HL-60 (cell line): ENCODE measurements around the gene GNAQ.

Experiments used
- DNase-seq, 2 experiments: peaks; one replicate each; pipeline ENCODE4 v3.0.0-alpha.2; 2010 to 2020; ENCODE audit warnings: low read depth in 1 of 2, low spot score in 1 of 2
- H3K27ac ChIP-seq: fragments of 250-450 bp; sonication (Bioruptor Pico); replicated peaks from 2 replicates; pipeline ENCODE4 v1.5.1; 2020; ENCODE audit warnings: mild to moderate bottlenecking, moderate library complexity
- H3K27me3 ChIP-seq: fragments of 250-450 bp; sonication (Bioruptor Pico); 2 replicates; pipeline ENCODE4 v1.5.1; 2021; ENCODE audit warnings: mild to moderate bottlenecking, moderate library complexity; ENCODE audit not compliant: insufficient read depth, poor library complexity, severe bottlenecking
- H3K4me3 ChIP-seq: replicated peaks from 2 replicates; pipeline ENCODE4 v1.5.1; 2011; ENCODE audit warnings: mild to moderate bottlenecking, control low read depth, low read length; ENCODE audit not compliant: insufficient read depth
- CTCF ChIP-seq: IDR thresholded peaks from one replicate; pipeline ENCODE4 v1.5.1; 2011; ENCODE audit warnings: low read length, control low read depth, inconsistent platforms; ENCODE audit not compliant: insufficient read depth
- GABPA ChIP-seq: IDR thresholded peaks from 2 replicates; pipeline ENCODE4 v1.6.1; 2012; ENCODE audit warnings: low read depth
- POLR2AphosphoS5 ChIP-seq: IDR thresholded peaks from 2 replicates; pipeline ENCODE4 v1.6.1; 2012; ENCODE audit warnings: low read depth
- SPI1 ChIP-seq: IDR thresholded peaks from 2 replicates; pipeline ENCODE4 v1.6.1; 2012; ENCODE audit warnings: low read depth, mild to moderate bottlenecking, borderline replicate concordance
- TF ChIP-seq, protein P1 (sequence below): IDR thresholded peaks from 2 replicates; pipeline ENCODE4 v1.6.1; 2012; ENCODE audit warnings: low read depth; ENCODE audit not compliant: insufficient replicate concordance

The GNAQ gene

DNA sequence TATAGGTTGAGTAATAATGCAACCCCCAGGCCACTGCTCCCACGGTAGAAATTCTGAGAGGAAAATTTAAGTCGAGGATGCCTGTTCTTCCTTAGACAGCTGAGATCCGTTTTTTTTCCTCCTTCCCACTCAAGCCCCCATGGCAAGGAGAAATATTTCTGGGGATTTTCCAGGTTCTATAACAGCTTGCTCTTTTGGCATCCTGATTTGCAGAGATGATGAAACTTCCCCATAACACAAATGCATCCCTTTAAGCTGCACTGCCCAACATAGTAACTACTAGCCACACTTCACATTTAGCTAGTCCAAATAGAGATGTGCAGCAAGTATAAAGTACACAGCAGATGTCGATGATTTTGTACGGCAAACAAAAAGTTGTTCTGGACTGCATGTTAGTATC is 351.0 kb downstream of the GNAQ start:
- Histone ChIP-seq H3K4me3 (no peak overlapping the region), H3K27me3 (no peaks in the 10 kb centered on the region), H3K27ac (no peak overlapping the region)
- DNase-seq: peak in 1 of 2 experiments; percentile 9
- no peak for TF ChIP-seq GABPA
- TF ChIP-seq POLR2AphosphoS5: no peak
- no peak for TF ChIP-seq CTCF
- TF ChIP-seq, protein P1, sequence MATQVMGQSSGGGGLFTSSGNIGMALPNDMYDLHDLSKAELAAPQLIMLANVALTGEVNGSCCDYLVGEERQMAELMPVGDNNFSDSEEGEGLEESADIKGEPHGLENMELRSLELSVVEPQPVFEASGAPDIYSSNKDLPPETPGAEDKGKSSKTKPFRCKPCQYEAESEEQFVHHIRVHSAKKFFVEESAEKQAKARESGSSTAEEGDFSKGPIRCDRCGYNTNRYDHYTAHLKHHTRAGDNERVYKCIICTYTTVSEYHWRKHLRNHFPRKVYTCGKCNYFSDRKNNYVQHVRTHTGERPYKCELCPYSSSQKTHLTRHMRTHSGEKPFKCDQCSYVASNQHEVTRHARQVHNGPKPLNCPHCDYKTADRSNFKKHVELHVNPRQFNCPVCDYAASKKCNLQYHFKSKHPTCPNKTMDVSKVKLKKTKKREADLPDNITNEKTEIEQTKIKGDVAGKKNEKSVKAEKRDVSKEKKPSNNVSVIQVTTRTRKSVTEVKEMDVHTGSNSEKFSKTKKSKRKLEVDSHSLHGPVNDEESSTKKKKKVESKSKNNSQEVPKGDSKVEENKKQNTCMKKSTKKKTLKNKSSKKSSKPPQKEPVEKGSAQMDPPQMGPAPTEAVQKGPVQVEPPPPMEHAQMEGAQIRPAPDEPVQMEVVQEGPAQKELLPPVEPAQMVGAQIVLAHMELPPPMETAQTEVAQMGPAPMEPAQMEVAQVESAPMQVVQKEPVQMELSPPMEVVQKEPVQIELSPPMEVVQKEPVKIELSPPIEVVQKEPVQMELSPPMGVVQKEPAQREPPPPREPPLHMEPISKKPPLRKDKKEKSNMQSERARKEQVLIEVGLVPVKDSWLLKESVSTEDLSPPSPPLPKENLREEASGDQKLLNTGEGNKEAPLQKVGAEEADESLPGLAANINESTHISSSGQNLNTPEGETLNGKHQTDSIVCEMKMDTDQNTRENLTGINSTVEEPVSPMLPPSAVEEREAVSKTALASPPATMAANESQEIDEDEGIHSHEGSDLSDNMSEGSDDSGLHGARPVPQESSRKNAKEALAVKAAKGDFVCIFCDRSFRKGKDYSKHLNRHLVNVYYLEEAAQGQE: no peak
- no peak for TF ChIP-seq SPI1

- Histone ChIP-seq H3K27ac (no peak overlapping the region), H3K27me3 (no peaks in the 10 kb centered on the region), H3K4me3 (no peak overlapping the region)
- TF ChIP-seq POLR2AphosphoS5 (no peak), SPI1 (no peak)
- TF ChIP-seq, protein P1: no peak
- no peak for DNase-seq
Measured at GRCh38 chr9:77679661-77680368, 351.8 kb downstream of the GNAQ start.

DNA sequence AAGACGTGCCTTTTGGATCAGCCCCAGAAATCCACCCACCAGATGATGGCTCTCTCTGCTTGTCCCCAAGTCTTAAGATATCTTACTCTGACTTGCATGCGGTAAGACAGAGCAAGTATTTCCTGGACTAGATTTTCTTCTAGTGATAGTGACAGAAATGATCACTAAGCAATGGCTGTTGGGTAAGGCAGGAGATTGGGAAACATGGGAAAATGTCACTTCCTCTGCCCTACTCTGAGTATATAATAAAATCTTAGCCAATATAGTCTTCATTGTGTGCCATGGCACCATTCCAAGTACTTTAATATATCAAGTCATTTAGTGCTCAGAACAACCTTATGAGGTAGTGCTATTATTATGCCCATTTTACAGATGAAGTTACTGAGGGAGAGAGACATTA is 352.5 kb downstream of the GNAQ start:
- Histone ChIP-seq H3K27ac (peak overlapping the region; percentile 9; the same call in 1 of the 2 replicates), H3K27me3 (no peaks in the 10 kb centered on the region), H3K4me3 (no peak overlapping the region)
- DNase-seq: peak; percentile 21 to 69
- no peak for TF ChIP-seq GABPA
- TF ChIP-seq POLR2AphosphoS5: no peak
- peak; percentile 58; the same call in 1 of the 2 replicates for TF ChIP-seq SPI1
- TF ChIP-seq, protein P1: no peak
- TF ChIP-seq CTCF: no peak
